B cell (primary cell): ENCODE data around the gene SERPINB6. TPM values are rescaled to one million over a fixed set of nuclear protein-coding genes. Genes with fewer than 3 reads are reported as not detected.

Source experiments
- ATAC-seq: fragments of 200-7000 bp; cut with Tn5 transposase; one replicate; pipeline ENCODE4 v1.10.0; 2021; ENCODE audit warnings: low read depth, mild to moderate bottlenecking, moderate number of reproducible peaks, moderate library complexity
- CTCF ChIA-PET: fragments of 350-600 bp; sonication (Branson Sonifier 250); formaldehyde crosslinking; loops from one replicate; lab custom pipeline; 2021; ENCODE audit warnings: antibody characterized with exemption, inconsistent platforms; lab: Charles Lee
- POLR2A ChIA-PET: fragments of 350-600 bp; sonication (Branson Sonifier 250); formaldehyde crosslinking; loops from one replicate; lab custom pipeline; 2021; ENCODE audit warnings: antibody characterized with exemption; lab: Charles Lee
- DNase-seq: peaks from one replicate; pipeline ENCODE4 v3.0.0; 2013
- H2AFZ ChIP-seq: 2 replicates; pipeline ENCODE4 v1.6.1; 2012; ENCODE audit warnings: mild to moderate bottlenecking, low read depth, low read length; ENCODE audit not compliant: insufficient read depth, poor library complexity, severe bottlenecking
- H3K27ac ChIP-seq, 2 donors: 1 replicate in 1 of 2; 2 replicates in 1 of 2; pipeline ENCODE4 v1.5.1; 2012 to 2013; ENCODE audit warnings: low read length in 2 of 2, mild to moderate bottlenecking in 2 of 2, moderate library complexity in 1 of 2
- H3K27me3 ChIP-seq, 4 experiments: fragments of 200-600 bp in 1 of 4; sonication (generic) in 1 of 4; replicated peaks in 1 of 4; 1 replicate in 2 of 4; 2 replicates in 2 of 4; pipeline versions ENCODE4 v1.6.1 to v1.7.0; 2013 to 2016; ENCODE audit warnings: low read length in 3 of 4, mild to moderate bottlenecking in 2 of 4, mixed read lengths in 1 of 4, moderate library complexity in 1 of 4; ENCODE audit not compliant: insufficient read depth in 4 of 4, control insufficient read depth in 3 of 4; ENCODE audit errors: control extremely low read depth in 1 of 4
- H3K36me3 ChIP-seq, 2 experiments: replicated peaks in 1 of 2; 1 replicate in 1 of 2; 2 replicates in 1 of 2; pipeline versions ENCODE4 v1.6.1 to v1.7.1; 2013; ENCODE audit warnings: low read length in 1 of 2; ENCODE audit not compliant: insufficient read depth in 2 of 2, control insufficient read depth in 1 of 2; ENCODE audit errors: control extremely low read depth in 1 of 2, extremely low read depth in 1 of 2
- H3K4me1 ChIP-seq, 2 donors: fragments of 200-600 bp in 1 of 2; sonication (generic) in 1 of 2; 1 replicate in 1 of 2; 2 replicates in 1 of 2; pipeline versions ENCODE4 v1.5.1 to v1.6.1; 2013 to 2017; ENCODE audit warnings: low read length in 2 of 2; ENCODE audit not compliant: control insufficient read depth in 2 of 2, insufficient read depth in 2 of 2
- H3K4me2 ChIP-seq: replicated peaks from 2 replicates; pipeline ENCODE3; 2012; ENCODE audit warnings: mild to moderate bottlenecking, low read depth, low read length; ENCODE audit not compliant: poor library complexity, severe bottlenecking
- H3K4me3 ChIP-seq, 5 experiments: fragments of 200-600 bp in 1 of 5; sonication (generic) in 1 of 5; 1 replicate in 3 of 5; 2 replicates in 2 of 5; pipeline versions ENCODE4 v1.5.1 to v1.7.0; 2011 to 2016; ENCODE audit warnings: low read length in 4 of 5, mild to moderate bottlenecking in 4 of 5, low read depth in 2 of 5, control low read depth in 1 of 5, moderate library complexity in 1 of 5; ENCODE audit not compliant: insufficient read depth in 1 of 5; ENCODE audit errors: control extremely low read depth in 1 of 5, extremely low read depth in 1 of 5
- H3K79me2 ChIP-seq: fragments of 200-600 bp; sonication (generic); one replicate; pipeline ENCODE4 v1.6.0; 2016; ENCODE audit warnings: low read length; ENCODE audit not compliant: control insufficient read depth, insufficient read depth
- H3K9ac ChIP-seq: fragments of 200-600 bp; sonication (generic); 2 replicates; pipeline ENCODE4 v1.6.1; 2017; ENCODE audit warnings: mild to moderate bottlenecking, low read length, moderate library complexity
- H3K9me3 ChIP-seq, 3 donors: one replicate each; pipeline versions ENCODE4 v1.6.1 to v1.7.1; 2013; ENCODE audit warnings: low read length in 2 of 3; ENCODE audit not compliant: control insufficient read depth in 2 of 3, insufficient read depth in 1 of 3; ENCODE audit errors: control extremely low read depth in 1 of 3
- H4K20me1 ChIP-seq: 2 replicates; pipeline ENCODE4 v1.6.0; 2012; ENCODE audit warnings: mild to moderate bottlenecking, low read length; ENCODE audit not compliant: insufficient read depth, control insufficient read depth, poor library complexity, severe bottlenecking
- H3K27ac Mint-ChIP-seq: one replicate; pipeline ENCODE4 v1.8.0; 2021; ENCODE audit warnings: mixed read lengths
- H3K27me3 Mint-ChIP-seq: one replicate; pipeline ENCODE4 v1.8.0; 2021; ENCODE audit warnings: mixed read lengths
- H3K4me1 Mint-ChIP-seq: one replicate; pipeline ENCODE4 v1.8.0; 2021; ENCODE audit warnings: mixed read lengths
- H3K4me3 Mint-ChIP-seq: one replicate; pipeline ENCODE4 v1.8.0; 2021; ENCODE audit warnings: mixed read lengths
- H3K9me3 Mint-ChIP-seq: one replicate; pipeline ENCODE4 v1.8.0; 2022; ENCODE audit warnings: mixed read lengths; ENCODE audit not compliant: insufficient read depth
- CTCF ChIP-seq: fragments of 200-600 bp; IDR thresholded peaks from one replicate; pipeline ENCODE4 v1.8.0; 2022; ENCODE audit warnings: antibody characterized with exemption, mild to moderate bottlenecking
- EZH2 ChIP-seq: IDR thresholded peaks from 2 replicates; pipeline ENCODE4 v1.6.1; 2012; ENCODE audit warnings: borderline replicate concordance, low read depth, mild to moderate bottlenecking, moderate library complexity, low read length; ENCODE audit not compliant: insufficient read depth, poor library complexity, severe bottlenecking
- WGBS: methylation state at CpG from one replicate; pipeline ENCODE4 v1.1.5; 2013; ENCODE audit warnings: missing lambda C conversion rate; ENCODE audit not compliant: insufficient coverage; 5-methylcytosine and 5-hydroxymethylcytosine counted together
- intact Hi-C: fragments of 100-400 bp; cut with micrococcal nuclease; formaldehyde crosslinking; loops from one replicate; pipeline ENCODE4 v1.10.0; 2022
- polyA plus RNA-seq: library from polyadenylated mRNA; depleted of rRNA; stranded (reverse); fragments of >200 nt; gene quantifications from 2 replicates; pipeline ENCODE4 v1.2.3, GENCODE V29; 2012
- total RNA-seq, 2 donors: library from RNA; stranded (reverse); fragments of 120-200 nt in 1 of 2; gene quantifications; 1 replicate in 1 of 2; 2 replicates in 1 of 2; pipeline versions ENCODE4 v1.2.3 to v1.2.4, GENCODE V29; 2013 to 2022

SERPINB6 gene
- total and polyA plus RNA-seq, 2 donors (not counting 1 experiment from before 2014, with no cell fraction given) = 35.2 to 58.5 TPM

DNA sequence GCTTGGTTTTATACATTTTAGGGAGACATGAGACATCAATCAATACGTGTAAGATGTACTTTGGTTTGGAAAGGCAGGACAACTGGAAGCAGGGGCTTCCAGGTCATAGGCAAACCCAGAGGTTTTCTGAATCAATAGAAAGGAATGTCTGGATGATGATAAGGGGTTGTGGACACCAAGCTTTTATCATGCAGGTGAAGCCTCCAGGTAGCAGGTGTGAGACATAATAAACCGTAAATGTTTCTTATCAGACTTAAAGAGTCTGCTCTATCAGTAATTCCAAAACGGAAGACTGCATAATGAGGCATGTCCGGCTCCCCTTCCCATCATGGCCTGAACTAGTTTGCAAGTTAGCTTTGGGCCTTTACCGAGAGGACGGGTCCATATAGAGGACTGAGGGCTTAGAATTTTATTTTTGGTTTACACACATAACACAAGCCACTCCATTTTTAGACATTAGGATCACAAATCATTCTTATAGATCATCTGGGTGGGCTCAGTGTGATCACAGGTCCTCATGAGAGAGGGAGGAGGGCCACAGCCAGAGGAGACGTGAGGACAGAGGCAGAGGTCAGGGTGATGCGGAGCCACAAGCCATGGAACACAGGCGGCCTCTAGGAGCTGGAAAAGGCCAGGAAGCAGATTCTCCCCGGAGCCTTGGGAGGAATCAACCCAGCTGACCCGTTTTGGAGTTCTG lies 57.6 kb downstream of the SERPINB6 start:
- intact Hi-C loops = no loop called here
- no peaks in the 10 kb centered on the region for H3K27me3 Mint-ChIP-seq

More for the DNA sequence above, 57.6 kb downstream of the SERPINB6 start:
- ChIA-PET CTCF (interaction anchor here (0.8 to 8.6 kb wide), 17 partner anchors 10 to 123 kb away, joined by 3 to 85 read pairs (median 5); partner anchors contain the start of gene SERPINB1), POLR2A (interaction anchor here (1.2 kb wide), 1 partner anchor 11 kb away, joined by 4 read pairs; no protein-coding TSS in a partner anchor)
- DNase-seq (no peak), ATAC-seq (no peak)
- no peak overlapping the region for H3K4me2 ChIP-seq
- H3K4me3 ChIP-seq = no peak overlapping the region
- Mint-ChIP-seq H3K27ac (no peak overlapping the region), H3K9me3 (no peaks in the 10 kb centered on the region), H3K4me1 (peaks cover 30% of the 10 kb centered on the region), H3K4me3 (no peak overlapping the region)
- H3K27ac ChIP-seq = no peak overlapping the region
- H3K27me3 ChIP-seq = no peaks in the 10 kb centered on the region
- peaks cover 24 to 27% of the 10 kb centered on the region in 2 donors for H3K4me1 ChIP-seq
- no peaks in the 10 kb centered on the region for H3K36me3 ChIP-seq
- no peak overlapping the region for H3K9ac ChIP-seq
- peaks cover 4% of the 10 kb centered on the region for H3K79me2 ChIP-seq
- no peaks in the 10 kb centered on the region for H4K20me1 ChIP-seq
- 94% methylated on average over 7 of the region's 11 CpGs for WGBS
- H2AFZ ChIP-seq = no peak overlapping the region
- H3K9me3 ChIP-seq = no peaks in the 10 kb centered on the region
- TF ChIP-seq CTCF = no peak
- TF ChIP-seq EZH2 = no peak
